ENCODE measurements around the gene CYP2B6.
"Not testable (repeated sequence)": the region's sequence is repeated elsewhere in the genome, so short reads cannot be mapped to it uniquely, and the experiment has no call there.

- not testable (repeated sequence) for TF ChIP-seq CTCF (conservative IDR thresholded peaks at IDR 0.05 in 1 of 2, IDR thresholded peaks at IDR 0.05 in 1 of 2; ENCODE audit: low read depth in 1 of 2, low read length in 2 of 2); EZH2 (IDR thresholded peaks at IDR 0.05; ENCODE audit: low read length, missing control alignments)
Observed at GRCh38 chr19:41052162-41052561, 61.1 kb downstream of the CYP2B6 start.

All from fibroblast of lung (primary cell).